ENCODE results near the gene ETV3.

DNA sequence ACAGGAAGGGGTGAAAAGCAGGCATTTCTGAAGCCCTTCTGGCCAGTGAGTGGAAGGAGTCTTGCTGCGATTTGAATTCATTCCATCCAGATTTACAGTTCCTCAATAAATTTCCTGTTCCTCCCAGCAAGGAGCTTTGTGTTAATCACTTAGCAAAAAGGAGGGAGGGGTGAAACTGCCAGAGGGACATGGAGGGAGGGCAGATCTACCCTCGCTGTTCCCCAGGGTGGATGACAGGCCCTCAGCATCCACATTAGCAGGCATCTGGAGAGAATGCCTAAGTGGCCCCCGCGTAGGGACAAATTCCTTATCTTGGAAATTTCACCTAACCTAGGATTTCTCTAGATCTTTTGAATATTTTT, 1.2 kb downstream of the ETV3 start:
- TF ChIP-seq, protein P1, sequence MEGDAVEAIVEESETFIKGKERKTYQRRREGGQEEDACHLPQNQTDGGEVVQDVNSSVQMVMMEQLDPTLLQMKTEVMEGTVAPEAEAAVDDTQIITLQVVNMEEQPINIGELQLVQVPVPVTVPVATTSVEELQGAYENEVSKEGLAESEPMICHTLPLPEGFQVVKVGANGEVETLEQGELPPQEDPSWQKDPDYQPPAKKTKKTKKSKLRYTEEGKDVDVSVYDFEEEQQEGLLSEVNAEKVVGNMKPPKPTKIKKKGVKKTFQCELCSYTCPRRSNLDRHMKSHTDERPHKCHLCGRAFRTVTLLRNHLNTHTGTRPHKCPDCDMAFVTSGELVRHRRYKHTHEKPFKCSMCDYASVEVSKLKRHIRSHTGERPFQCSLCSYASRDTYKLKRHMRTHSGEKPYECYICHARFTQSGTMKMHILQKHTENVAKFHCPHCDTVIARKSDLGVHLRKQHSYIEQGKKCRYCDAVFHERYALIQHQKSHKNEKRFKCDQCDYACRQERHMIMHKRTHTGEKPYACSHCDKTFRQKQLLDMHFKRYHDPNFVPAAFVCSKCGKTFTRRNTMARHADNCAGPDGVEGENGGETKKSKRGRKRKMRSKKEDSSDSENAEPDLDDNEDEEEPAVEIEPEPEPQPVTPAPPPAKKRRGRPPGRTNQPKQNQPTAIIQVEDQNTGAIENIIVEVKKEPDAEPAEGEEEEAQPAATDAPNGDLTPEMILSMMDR (IDR thresholded peaks at IDR 0.05; ENCODE audit: insufficient read depth, low read length, poor library complexity, severe bottlenecking) = no peak
- no peak for TF ChIP-seq EZH2phosphoT487 (conservative IDR thresholded peaks at IDR 0.05; ENCODE audit: low read length)
